ENCODE results near the gene PITPNM3. TPM values are rescaled to one million over a fixed set of nuclear protein-coding genes. Genes with fewer than 3 reads are reported as not detected.

The PITPNM3 gene
- total and polyA plus RNA-seq, 2 of the 8 experiments (the other 6 are each of a cell fraction or from before 2014, with no cell fraction given), result 1.7 to 3.1 TPM

- TF ChIP-seq BRCA1 (IDR thresholded peaks at IDR 0.05; ENCODE audit: low read depth, low read length) (no peak), POLR2A (IDR thresholded peaks at IDR 0.05; ENCODE audit: control extremely low read depth in 1 of 2, low read depth in 2 of 2, low read length in 2 of 2) (no peak; a peak in 1 of 3 replicates), KDM4A (IDR thresholded peaks at IDR 0.05; ENCODE audit: low read depth, low read length, severe bottlenecking) (no peak), PHF8 (conservative IDR thresholded peaks at IDR 0.05; ENCODE audit: low read depth, low read length) (no peak), GTF2F1 (IDR thresholded peaks at IDR 0.05; ENCODE audit: borderline replicate concordance, low read depth, low read length) (no peak)
These were observed 105.2 kb downstream of the PITPNM3 start (continued) for GRCh38 chr17:6450926-6451832.
